HG03139 (cell line): ENCODE measurements around the gene LDLRAD2.
"Not testable (repeated sequence)": the region's sequence is repeated elsewhere in the genome, so short reads cannot be mapped to it uniquely, and the experiment has no call there.

ENCODE experiments used
- ATAC-seq: cut with Tn5 transposase; IDR thresholded peaks from one replicate; pipeline ENCODE4 v1.9.1; 2021; ENCODE audit not compliant: unreplicated experiment

LDLRAD2 gene

DNA sequence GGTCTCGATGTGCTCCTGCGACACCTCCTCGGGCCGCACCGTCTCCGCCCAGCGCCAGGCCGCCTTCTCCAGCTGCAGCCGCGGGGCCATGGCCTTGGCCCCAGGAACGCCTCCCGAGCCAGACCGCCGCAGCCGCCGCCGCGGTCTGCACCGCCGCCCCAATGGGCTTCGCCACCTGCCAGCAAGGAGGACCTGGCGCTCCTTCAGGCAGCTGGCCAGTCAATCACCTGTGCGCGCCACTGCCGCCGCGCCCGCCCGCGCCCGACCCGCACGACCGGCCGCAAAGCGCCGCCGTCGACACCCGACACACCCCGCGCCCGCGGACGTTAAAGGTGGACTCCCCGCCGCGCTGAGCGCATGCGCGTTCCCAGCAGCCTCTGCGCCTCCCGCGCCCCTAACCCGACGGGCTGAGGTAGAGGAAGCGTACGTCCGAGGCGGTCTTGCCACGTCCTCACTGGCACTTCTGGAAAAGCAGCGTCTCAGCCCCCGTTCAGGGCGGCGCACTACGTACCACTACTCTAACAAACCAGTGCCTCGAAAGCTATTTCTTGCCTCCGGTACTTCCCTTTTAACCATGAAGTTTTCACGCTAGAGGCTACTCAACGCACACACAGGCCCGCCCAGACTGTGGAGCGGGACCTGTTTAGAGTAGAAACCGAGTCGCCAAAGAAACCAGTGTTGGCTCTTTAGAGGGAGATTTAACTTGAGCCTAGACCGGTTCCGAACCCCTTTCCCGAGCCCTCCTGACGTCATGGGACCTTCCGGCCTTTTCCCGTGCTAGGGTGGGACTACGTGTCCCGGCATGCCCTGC is 29.0 kb upstream of the LDLRAD2 start, which contains the start of gene USP48:
Gene USP48, minus strand, starts transcription at position 282 of the 811 bp plus-strand sequence. Its CDS starts 192 bp downstream, at position 90.
- ATAC-seq, result peak; percentile 64

DNA sequence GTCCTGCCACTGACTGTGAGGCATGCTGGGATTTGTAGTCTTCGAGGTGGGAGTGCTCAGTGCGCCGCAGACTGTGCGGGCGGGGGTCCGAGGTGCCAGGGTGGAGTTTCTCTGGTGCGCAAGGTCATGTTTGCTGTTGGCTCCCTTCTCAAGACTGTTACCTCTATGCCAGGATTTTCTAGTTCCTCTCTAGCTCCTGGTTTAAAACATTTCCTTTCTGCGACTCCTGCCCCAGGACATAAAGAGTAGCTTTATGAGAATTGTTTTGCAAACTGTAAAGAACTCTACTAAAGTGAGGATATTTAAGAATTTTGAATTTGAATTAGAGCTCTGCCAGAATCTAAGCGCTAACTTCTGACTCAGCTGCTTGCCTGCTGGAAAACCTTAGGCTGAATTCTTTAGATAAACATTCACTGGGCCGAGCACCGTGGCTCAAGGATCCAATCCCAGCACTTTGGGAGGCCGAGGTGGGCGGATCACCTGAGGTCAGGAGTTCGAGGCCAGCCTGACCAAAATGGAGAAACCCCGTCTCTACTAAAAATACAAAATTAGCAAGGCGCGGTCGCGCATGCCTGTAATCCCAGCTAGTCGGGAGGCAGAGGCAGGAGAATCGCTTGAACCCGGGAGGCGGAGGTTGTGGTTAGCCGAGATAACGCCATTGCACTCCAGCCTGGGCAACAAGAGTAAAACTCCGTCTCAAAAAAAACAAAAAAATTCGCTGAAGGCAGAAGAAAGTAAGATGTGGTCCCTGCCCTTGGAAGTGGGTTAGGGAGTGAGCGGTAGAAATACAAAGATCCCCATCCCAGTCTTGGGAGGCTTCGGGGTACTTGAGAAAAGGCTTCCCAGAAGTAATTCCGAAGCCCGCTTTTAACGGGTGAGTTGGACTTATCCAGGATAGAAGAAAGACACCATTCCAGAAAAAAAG is 28.1 kb upstream of the LDLRAD2 start:
- peak; percentile 59 for ATAC-seq

GRCh38 chr1:21785764-21786163 is 26.3 kb upstream of the LDLRAD2 start:
- ATAC-seq, result not testable (repeated sequence)

GRCh38 chr1:21786640-21787039 is 25.4 kb upstream of the LDLRAD2 start:
- no peak for ATAC-seq

- ATAC-seq, result no peak
These were observed 19.0 kb upstream of the LDLRAD2 start for GRCh38 chr1:21793104-21793503.

DNA sequence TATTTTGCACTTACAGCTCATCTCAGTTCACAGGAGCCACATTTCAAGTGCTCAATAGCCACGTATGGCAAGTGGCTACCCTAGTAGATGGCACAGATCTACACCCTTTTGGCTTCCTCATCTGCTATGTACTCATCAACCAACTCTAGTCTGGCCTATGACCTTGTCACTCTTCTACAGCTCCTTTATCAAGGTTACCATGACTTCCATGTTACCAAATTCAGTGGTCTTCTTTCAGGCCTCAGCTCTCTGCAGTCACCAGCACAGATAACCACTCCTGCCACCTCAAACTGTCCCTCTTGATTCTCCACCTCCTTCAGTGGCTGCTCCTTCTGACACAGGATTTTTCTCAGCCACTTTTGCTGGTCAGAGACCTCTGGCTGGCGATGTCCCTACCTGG is 17.4 kb upstream of the LDLRAD2 start:
- ATAC-seq, result no peak

GRCh38 chr1:21795075-21795474 is 17.0 kb upstream of the LDLRAD2 start:
- no peak for ATAC-seq

DNA sequence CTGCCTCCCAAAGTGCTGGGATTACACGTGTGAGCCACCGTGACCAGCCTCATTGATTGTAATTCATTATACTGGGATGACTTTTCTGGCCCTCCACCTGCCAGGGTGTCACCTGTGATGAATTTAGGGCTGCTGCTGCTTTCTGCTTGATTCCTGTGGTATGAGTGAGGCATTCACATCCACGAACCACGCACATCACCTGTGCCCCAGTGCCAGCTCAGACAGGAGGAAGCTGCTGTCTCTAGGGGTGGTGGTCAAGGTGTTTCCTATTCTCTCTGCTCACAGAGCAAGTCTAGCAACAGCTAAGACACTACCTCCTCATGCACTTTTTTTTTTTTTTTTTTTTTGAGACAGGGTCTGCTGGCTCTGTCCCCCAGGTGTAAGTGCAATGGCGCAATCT is 12.3 kb upstream of the LDLRAD2 start:
- ATAC-seq, result no peak

GRCh38 chr1:21801100-21801499 is 11.0 kb upstream of the LDLRAD2 start:
- no peak for ATAC-seq

DNA sequence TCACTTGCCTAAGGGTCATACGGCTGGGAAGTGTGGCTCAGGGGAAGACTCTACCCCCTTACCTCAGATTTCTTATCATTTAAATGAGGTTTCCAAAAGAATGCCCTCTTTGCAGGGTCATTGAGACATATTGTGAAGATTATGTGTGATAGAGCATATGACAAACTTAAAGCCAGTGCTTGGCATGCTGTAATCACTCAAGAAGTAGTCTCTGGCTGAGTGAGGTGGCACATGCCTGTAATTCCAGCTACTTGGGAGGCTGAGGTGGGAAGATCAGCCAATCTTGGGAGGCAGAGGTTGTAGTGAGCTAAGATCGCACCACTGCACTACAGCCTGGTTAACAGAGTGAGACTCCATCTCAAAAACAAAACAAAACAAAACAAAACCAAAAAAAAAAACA is 7.5 kb upstream of the LDLRAD2 start:
- no peak for ATAC-seq

DNA sequence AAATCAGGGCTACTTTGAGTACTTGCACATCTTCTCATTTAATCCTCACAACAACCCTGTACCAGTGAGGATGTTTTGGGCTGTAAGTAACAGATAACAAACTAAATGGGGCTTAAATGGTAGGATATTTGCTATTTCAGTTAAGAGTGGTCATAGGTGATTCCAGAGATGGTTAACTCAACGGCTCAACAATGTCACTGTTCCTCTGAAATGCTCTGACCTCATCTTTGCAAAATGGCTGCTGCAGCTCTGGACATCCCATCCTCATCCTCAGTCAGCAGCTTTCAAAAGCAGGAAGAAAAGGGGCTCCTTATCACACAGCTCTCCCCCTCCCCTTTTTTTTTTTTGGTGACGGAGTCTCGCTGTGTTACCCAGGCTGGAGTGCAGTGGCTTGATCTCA is 1.5 kb downstream of the LDLRAD2 start:
- ATAC-seq, result no peak

DNA sequence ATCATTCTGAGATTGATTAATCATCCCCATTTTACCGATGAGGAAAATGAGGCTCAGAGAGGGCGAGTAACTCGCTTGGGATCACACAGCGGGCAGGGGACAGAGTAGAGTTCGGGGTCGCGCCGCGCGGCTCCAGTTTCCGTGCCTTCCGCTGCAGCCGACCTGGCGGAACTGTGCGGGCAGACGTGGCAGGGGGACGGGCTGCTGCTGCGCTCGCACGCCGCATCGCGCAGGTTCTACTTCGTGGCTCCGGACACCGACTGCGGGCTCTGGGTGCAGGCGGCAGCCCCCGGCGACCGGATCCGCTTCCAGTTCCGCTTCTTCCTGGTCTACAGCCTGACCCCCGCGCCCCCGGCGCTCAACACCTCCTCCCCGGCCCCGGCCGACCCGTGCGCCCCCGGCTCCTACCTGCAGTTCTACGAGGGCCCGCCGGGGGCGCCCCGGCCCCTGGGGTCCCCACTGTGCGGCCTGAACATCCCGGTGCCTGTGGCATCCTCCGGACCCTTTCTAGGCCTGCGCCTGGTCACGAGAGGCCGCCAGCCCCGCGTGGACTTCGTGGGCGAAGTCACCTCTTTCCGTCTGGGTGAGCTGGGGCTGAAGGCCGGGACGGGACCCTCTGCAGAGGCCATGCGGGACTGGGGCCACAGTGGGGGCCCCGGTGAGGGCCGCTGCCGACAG is 2.3 kb downstream of the LDLRAD2 start:
- ATAC-seq, result no peak

GRCh38 chr1:21814981-21815582 is 3.0 kb downstream of the LDLRAD2 start:
- no peak for ATAC-seq

GRCh38 chr1:21815724-21816321 is 3.8 kb downstream of the LDLRAD2 start:
- no peak for ATAC-seq

DNA sequence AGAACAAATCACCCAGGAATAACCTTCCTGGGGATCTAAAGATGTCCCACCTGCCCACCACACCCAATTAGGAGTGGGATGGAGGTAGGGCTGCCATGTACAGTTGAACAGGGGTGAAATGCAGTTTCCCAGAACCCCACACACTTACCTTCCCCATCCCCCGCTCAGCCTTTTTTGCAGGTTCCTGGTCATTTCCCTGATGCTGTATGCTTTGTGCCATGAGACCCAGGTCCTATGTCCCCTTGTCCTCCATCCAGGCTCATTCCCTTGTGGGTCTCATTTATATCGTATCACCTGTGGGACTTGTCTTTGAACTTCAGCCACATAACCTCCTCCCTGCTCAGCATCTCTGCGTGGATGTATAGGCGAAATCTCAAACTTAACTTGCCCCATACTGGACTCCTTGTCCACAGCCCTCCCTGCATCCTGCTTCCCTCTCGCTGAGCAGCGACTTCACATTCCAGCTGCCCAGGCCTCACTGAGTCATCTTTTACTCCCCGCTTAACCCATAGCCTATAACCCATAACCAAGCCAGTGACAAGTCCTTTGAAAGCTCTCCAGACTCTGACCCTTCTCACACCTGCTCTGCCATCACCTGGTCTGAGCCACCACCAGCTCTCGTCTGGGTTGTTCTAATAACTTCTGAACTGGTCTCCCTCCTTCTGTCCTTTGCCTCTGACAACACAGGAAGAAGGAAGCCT is 4.7 kb downstream of the LDLRAD2 start:
- no peak for ATAC-seq

DNA sequence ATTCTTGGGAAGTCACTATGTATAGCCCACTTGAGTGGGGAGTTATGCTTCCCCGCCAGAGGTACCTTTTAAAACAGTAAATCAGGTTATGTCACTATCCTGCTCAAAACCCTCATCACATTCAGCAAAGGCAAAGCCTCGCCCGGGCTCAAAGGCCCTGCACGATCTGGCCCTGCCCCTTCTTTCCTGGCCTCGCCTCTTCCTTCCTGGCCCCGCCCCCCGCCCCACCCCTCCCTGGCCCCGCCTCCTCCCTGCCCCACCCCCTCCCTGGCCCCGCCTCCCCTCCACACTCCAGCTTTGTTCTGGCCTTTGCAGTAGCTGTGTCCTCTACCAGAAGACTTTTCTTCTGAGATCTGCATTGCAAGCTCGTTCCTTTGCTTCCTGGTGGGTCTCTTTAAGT is 6.6 kb downstream of the LDLRAD2 start:
- no peak for ATAC-seq

DNA sequence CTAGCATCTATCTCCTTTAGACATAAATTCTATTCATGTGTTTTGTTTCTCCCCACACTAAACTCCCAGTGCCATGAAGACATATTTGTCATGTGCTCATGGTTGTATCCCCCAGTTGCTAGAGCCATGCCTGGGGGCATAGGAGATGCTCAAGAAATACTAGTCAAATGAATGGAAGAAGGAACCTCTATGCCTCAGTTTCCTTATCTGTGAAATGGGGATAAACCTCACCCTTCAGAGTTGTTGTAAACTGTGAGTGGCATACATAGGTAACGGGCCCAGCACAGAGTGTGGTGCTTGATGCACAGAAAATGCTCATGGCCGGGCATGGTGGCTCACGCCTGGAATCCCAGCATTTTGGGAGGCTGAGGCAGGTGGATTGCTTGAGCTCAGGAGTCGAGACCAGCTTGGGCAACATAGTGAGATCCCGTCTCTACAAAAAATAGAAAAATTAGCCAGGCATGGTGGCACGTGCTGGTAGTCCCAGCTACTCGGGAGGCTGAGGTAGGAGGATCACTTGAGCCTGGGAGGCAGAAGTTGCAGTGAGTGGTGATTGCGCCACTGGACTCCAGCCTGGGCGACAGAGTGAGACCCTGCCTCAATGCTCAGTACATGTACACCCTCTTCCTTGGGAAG is 8.7 kb downstream of the LDLRAD2 start:
- ATAC-seq, result no peak

DNA sequence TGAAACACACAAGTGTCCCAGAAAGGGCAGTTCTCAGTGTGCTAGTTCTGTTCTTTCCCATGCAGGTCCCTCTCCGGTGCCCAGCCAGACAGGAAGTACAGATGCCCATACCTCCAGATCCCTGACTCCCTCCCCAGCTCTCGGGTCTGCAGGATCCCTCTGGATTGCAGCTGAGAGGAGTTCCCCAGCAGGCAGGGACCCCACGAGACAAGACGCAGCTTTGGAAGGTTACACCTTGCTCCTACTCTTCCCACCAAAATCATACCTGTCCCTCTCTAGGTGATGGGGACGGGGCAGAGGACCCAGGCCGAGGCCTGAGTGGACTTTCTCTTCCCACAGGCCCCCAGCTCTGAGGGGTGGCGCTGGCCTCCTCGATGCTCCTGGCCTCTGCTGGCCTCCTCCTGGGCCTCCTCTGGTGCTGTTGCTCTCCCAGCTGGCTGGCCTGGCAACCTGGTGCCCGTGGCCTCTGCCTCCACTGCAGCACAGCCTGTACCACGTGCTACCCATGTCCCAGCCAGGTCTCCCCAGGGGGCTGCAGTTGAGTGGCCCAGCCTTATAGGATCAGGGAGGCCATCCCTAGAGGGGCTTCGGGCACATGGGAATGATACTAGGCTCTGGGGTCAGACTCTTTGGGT is 9.4 kb downstream of the LDLRAD2 start:
- ATAC-seq, result no peak

GRCh38 chr1:21822349-21822748 is 10.3 kb downstream of the LDLRAD2 start:
- ATAC-seq, result no peak
